ENCODE data around the gene MSI2.

The MSI2 gene

DNA sequence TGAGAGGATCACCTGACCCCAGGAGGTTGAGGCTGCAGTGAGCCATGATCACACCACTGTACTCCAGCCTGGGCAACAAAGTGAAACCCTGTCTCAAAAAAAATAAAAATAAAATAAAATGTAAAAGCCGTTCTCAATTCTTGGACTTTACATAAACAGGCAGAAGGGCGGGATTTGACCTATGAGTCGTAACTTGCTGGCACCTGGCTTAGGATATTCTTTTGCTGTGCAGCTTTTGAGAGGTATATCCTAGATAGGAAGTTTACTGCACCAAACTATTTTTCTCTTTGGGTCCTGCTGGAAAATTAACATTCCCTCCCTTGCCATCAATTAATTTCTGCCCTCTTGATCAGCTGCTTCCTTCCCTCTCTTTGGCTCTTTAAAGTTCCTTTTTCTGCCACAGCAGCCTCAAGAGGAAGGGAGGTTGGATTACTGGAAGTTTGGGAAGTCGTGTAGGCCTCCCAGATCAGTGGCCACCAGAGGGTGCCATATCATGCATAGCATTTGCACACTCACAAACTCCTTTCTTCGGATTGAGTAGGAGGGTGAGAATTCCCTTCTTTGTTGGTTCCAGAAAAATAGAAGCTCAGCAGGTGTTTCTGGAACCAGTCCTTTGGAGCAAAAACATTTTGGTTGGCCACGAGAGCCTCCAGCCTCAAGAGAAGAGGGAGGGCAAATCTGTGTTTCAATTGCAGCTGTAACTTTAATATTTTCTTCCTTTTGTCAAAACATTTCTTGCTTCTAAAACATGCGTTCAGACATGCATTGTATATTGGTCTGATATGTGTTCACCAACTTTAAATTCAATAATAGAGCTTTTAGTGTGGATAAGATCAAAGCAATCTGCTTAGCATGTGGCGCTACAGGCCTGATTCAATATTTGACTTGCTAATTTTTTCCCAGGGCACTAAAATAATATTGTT lies 341.5 kb downstream of the MSI2 start:
- no peak for DNase-seq (ENCODE audit: low read depth in 2 of 2)

DNA sequence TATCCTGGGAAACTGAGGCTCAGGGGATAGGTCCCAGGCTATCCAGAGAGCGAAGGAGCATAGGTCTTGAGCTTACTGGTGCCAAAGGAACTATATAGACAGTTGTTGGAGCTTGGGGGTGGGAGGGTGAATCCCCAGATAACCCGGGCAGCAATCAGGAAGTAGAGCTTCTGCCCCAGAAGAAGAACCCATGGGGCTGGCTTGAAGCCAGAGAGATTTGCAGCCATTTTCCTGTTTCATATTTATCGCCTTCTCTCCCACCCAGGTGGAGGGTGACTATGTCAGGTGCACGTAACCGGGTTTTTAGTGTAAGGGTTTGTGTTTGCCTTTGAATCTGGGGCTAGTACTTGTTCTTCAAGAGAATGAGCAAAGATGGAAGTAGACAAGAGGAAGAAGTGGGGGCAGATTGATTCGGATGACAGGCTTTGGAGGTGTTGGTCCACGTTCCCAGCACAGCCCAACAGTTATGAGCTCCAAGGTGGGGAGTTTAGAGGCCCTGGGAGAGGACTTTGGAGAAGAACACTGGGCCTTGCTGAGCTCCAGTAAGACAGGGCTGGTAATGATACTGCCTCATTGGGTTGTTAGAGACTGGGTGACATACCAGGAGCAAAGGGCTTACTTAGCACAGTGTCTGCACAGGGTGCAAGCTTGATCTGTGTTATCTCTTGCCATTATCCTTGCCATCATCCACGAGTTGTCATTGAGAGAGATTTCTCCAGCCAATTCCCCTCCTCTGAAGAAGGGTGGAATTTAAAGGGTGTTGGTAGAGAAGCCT lies 343.1 kb downstream of the MSI2 start:
- no peak for DNase-seq (ENCODE audit: low read depth in 2 of 2)

DNA sequence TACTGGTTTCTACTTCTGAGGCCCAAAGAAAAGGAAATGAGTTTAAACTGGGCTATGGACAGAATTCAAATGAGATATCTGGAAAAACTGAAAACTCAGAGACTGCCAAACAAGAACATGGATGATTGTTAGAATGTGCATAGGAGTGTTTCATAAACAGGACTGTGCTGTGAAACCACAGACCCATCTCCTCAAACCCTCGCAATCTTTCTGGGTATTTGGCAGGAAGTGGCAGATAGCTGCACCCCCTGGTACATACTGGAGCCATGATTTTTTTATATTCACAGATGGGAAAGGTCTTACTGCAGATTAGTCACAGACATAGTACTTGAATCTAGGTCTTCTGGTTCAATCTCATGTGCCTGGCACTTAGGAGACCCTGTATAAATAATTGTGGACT lies 343.8 kb downstream of the MSI2 start:
- peak in 1 of 2 donors; percentile 52 for DNase-seq (ENCODE audit: low read depth in 2 of 2)

DNA sequence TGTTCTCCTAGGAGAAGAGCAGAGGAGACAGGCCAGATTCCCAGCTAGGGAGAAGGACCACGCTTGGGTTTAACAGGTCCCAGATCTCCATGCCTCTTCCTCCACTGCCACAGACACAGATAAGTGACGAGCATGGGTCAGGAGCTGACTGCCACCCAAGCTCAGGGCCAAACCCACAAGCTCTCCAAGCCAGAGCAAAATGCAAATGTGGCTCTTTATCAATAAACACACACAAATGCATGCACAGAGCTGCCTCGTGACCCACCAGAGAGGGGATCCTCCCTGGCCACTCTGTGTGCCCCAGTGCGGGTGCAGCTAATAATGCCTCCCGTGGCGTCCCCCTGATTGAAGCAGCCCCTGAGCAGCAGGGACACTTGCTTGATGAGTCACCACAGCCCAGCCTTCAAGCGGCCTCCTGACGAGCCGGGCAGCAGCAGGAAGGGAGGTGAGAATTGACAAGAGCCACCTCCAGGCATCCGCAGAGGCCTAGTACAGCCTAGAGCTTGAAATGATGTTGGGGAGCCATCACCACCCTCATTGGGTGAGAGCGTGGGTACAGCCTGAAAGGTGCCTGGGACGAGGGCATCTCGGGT lies 344.9 kb downstream of the MSI2 start:
- DNase-seq (ENCODE audit: low read depth in 2 of 2), result peak in 1 of 2 donors; percentile 28

DNA sequence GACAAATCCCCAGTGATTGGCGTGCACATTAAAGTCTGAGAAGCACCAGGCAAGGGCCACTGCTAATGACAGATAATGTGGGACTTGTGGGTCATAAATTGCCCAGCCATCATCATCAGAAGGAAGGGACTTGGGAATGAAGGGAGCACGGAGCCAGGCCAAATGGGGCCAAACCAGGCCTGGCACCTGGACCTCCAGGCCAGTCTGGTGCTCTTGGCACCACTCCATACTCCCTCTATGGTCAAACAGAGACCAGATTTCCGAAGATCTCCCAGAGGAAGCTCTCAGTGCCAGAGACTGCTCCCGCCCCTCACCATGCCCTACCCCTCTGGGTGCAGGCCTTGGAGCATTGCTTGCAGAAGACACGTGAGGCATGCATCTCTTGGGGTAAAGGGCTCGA lies 346.6 kb downstream of the MSI2 start:
- DNase-seq (ENCODE audit: low read depth in 2 of 2), result no peak

DNA sequence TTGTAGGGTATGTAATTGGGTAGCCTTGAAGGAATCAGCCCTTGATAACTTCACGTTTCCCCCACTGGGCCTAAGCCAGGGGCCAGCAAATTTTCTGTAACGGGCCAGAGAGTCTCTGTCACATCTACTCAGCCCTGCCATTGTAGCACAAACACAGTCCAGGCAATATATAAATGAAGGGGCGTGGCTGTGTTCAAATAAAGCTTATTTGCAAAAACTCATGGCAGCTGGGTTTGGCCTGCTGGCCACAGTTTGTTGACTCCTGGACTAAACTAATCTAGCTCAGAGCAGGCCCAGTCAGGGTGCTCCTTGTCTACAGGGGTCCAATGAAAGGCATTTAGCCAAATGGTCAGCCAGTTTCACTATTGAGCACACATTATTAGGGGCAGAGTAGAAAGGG lies 347.2 kb downstream of the MSI2 start:
- no peak for DNase-seq (ENCODE audit: low read depth in 2 of 2)

DNA sequence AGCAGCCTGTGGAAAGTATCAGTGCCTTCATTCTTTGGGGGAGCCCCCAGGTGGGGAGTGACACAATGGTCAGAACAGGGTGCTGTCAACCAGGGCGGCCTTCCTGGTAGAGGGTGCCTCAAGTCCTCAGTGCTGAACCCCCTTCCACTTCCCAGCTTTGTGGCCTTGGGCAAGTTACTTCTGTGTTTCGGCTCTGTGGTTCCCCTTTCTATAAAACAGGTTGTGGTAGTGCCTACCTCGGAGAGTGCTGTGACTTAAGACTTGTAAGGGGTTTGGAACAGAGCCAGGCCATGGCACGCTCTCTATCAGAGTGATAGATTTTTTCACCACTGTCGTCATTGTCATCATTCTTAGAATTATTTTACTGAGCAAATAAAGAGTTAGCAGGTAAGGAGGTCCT lies 347.7 kb downstream of the MSI2 start:
- DNase-seq (ENCODE audit: low read depth in 2 of 2), result peak; percentile 45 to 58

DNA sequence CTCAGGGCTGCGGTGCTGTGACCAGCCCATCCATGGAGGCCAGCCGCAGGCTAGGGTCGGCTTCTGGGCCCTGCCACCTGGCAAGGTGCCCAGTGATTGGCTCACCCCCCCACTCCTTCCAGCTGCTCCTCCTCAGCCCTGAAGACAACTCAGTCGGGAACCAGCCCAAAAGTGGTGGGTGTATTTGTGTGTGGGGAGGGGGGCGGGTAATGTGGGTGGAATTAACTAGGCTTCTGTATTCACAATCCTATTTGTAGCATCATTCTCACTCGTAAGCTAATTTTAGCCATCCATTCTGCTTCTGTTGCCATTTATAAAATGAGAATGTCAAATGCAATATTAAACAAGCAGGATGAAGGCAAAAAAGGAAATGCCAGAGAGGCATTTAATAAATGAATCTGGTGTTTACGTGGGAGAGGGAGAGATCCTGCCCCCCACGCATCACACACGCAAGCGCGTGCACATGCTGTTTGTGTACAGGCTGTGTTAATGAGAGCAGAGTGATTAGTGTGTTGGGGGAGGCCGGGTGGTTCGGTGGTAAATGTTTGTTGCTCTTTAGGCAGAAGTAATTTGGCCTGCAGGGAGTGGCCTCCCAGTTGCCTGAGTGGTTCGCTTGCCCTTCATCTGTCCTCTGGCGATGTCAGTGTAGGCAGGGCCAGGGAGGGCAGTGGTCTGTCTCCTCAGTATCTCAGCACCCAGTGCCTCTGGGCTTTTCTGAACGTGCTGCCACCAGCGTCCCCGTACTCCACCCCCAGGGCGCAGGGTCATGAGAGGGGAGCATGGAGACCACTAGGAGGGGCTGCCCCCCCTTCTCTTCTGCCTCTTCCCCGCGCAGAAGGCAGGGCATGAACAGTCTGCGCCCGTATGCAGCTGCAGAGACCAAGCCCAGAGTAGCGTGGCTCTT lies 348.7 kb downstream of the MSI2 start:
- DNase-seq (ENCODE audit: low read depth in 2 of 2), result no peak

DNA sequence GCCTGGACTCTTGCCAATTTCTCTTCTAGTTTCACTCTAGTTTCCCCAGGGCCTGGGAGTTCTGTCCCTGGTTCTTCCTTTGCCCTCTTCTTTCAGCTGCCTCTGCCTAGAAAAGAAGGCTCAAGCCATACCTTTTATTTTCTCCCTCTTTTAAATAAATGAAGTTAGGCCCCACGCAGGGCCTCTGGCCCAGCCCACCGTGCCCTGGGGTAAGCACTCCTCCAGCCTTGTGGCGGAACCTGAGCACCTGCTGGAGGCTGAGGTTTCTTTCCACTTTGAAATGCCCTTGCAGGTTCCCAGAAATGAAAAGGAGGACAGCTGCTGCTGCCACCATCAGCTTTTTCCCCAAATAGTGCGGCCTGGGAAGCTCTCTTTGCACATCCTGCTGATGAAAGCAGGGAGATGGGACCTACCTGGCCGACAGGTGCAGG lies 349.4 kb downstream of the MSI2 start:
- no peak for DNase-seq (ENCODE audit: low read depth in 2 of 2)

DNA sequence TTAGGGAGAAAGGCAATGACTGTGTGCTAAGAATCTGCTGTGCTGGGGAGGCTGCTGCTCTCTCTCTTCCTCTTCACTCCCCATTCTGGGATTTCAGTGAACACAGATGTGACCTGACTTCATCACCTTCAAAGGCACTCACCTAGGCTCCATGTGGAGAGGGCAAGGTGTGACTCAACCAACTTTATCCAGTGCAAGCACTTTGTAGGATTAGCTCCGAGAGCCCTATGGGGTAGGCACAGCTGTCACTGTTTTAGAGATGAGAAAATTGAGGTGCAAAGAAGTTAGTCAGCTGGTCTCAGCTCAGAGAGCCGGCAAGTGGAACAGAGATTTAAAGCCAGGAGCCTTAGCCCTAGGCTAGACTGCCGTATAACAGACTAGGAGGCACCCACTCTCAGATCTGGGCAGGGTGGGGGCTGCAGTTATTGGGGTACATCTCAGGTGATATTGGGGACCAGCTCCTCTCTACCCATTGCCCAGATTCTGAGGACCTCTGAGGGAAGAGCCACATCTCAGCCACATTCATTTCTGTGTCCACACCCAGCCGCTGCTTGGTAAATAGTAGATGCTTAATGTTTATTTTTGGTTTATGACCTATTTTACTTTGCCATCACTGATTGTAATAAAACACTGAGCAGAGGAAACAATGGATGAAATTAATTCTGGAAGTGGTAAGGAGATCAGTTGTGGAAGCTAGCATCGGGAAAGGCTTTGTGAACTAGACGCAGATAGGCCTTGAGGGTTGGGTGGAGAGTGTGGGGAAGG lies 350.0 kb downstream of the MSI2 start:
- no peak for DNase-seq (ENCODE audit: low read depth in 2 of 2)

DNA sequence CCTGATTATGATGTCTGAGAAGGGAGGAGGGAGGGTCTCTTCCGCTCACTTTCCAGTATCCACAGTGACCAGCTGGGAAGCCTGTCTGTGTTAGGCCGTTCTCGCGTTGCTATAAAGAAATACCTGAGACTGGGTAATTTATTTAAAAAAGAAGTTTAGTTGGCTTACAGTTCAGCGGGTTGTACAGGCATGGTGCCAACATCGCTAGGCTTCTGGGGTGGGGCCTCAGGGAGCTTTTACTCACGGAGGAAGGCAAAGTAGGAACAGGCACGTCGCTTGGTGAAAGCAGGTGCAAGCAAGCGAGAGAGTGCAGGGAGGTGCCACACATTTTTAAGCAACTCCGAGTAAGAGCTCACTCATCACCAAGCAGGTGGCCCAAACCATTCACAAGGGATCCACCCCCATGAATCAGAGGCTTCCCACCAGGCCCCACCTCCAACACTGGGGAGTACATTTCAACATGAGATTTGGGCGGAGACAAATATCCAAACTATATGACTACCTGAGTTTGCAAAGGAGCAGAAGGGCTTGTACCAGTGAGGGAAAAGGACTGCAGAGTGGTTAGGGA lies 351.3 kb downstream of the MSI2 start:
- no peak for DNase-seq (ENCODE audit: low read depth in 2 of 2)

DNA sequence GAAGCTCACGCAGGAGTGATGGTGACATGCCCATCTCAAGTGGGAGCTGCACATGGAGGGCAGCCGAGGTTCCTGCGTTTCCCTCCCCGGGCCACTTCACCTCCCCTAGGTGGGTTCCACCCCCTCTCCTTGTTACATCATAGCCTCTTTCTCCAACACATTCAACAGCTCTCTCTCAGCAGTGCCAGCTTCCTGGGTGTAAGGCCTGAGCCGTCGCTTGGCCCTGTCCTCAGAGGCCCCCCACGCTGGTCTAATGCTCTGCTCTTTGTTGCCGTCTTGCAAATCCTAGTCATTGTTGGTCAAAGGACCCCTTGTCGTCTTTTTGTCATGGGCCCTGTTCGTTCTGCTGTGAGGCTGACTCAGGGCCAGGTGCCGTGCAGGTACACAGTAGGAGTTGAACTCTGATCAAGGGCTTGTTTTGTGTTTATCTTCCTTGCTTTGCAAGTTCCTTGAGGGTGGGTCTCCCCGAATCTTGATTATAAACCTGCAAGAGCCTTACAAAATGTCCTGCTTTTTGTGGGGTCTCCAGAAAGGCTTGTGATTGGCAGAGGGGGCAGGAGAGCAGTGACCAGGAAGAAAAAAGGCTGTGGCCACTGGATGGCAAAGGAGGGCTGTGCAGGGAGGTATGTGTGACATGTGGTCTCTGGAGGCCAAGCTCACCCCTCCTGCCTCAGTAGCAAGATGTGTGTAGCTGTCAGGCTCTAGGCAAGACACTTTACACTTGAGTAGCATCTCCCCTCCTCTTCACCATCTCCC lies 352.2 kb downstream of the MSI2 start:
- no peak for DNase-seq (ENCODE audit: low read depth in 2 of 2)

DNA sequence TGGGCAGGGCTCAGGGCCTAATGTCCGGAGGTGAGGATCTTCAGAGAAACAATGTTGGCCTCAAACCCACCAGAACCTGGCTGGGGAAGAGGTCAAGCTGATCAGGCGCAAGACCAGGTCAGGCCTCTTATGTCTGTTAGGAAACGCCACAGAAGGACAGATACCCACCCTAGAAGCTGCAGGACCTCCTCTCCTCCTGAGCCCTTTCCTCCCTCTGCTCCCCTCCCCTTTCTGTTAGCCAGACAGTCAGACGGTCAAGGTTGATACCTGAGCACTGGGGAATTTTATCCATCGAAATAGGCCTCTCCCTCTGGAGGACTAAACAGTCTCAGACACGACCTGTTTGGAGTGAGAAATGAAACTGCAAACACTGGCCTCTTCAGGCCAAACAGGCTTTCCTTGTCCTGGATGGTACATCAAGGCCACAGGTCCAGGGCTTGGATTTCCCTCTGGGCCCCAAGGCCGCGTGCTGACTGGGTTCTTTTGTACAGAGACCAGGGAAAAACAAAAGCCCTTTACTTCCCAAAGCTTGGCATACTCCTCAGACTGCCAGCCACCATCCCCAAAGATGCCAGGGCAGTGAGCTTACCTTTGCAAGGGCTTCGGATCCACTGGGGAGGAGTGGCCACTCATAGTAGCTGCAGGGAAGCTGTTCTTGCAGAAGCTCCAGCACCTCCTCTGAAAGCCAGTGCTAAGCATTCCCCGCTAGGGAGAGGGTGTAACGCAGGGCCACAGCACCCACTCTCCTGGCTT lies 353.0 kb downstream of the MSI2 start:
- DNase-seq (ENCODE audit: low read depth in 2 of 2), result no peak

DNA sequence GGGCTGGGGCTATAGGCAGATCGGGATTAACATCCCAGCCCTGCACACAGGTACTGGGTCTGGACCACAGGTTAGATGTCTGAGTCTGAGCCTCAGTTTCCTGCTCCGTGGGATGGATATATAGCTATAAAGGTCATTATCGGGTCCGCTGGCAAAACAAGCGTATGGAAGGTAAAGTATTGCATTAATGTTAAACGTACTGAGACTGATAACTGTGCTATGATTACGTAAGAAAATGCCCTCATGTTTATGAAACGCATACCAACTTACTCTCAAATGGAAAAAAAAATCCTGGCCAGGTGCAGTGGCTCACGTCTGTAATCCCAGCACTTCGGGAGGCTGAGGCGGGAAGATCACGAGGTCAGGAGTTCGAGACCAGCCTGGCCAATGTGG lies 353.6 kb downstream of the MSI2 start:
- no peak for DNase-seq (ENCODE audit: low read depth in 2 of 2)

DNA sequence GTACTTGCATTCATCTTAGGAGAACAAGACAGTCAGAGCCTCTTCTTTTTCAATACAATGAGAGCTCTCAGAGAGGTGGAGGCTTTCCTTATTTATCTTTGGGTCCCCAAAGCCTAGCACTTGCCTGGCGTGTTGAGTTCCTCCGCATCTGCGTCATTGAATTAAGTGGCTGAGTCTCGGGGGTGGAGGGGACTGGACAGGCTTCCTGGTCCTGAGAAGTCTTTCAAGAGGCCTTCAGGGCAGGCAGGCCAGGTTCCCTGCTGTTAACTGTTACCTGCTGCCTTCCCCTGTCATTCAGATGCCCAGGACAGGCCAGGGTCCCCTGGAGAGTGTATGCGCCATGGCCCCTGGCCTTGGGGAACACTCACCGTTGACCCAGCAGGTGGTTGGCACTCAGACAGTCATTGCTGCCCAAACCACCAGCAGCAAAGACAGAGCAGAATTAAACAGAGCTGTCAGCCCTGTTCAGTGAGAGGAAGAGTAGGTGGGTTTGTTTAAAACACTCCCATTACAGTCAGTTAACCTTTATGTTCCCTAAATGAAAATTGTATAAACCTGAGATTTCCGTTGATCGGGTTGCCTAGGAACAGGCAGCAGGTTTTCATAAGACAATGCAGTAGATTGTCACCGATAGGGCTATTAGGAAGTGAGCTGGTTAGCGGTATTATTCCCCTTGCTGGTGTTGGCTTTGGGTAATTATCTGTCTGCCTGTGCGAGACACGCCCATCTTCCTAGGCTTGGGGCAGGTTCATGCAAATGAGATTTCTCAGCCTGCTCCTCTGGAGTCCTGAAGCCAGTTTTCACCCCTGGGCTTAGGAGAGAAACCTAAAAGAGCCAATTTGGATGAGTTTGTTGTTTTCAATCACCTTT lies 356.1 kb downstream of the MSI2 start:
- DNase-seq (ENCODE audit: low read depth in 2 of 2), result no peak

DNA sequence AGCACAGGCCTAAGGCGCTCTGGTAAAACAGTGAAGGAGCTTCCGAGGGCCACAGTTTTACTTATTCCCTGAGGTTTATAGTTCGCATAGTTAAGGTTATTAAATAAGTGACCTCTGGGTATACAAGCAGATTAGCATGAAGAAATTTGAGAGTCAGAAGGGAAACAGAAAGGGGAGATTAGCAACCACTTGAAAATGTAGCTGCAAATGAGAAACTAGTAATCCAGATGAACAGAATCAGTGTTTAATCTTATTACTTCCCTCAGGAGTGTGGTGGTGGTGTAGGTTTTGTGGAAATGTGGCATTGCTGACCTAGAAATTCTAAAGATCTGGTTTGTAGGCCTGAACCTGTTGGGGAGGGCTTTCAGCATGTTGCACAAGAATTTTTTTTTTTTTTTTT lies 358.4 kb downstream of the MSI2 start:
- DNase-seq (ENCODE audit: low read depth in 2 of 2), result no peak

DNA sequence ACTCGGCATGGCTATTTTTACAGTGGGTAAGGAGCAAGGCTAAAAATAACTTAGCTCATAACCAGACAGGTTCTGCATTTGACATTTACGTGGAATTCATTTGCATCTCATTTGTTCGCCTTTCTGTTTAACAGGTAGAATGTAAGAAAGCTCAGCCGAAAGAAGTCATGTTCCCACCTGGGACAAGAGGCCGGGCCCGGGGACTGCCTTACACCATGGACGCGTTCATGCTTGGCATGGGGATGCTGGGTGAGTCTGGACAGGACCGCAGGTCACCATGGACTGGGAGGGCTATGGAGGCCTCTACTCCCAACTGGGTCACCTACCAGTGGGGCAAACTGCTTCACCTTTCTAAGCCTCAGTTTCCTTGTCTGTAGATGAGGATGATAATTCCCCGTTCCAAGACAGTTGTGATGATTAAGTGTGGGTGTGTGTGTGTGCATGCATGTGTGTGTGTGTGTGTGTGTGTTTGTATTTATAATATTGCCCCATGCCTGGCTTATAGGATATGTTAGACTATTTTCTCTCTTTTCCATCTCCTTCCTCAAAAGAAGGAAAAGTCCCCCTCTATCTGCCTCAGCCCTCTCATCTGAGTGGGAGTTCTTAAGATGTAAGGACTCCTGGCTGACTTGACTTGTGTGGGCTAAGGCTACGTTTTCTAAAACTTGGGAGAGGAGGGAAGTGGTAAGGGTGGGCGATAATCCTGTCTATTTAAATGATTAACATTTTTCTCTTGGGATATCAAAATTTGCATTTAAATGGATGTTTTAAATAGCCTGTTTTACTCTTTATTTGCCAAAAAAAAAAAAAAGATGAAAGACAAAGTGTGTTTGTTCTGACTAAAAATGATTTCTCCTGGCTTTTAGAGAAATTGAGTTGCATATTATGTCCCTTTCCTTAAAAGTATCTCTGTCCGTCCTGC lies 359.8 kb downstream of the MSI2 start:
- no peak for DNase-seq (ENCODE audit: low read depth in 2 of 2)

All from stimulated activated CD8-positive, alpha-beta memory T cell treated with anti-CD3 and anti-CD28 coated beads, Interleukin-15, amount 100 ng/mL, for 48 hours (primary cell).